ENCODE measurements around the gene LBHD2.

LBHD2 gene

GRCh38 chr14:103091883-103092222 lies 7.8 kb downstream of the LBHD2 start:
- no peak for DNase-seq

GRCh38 chr14:103093856-103094405 lies 9.9 kb downstream of the LBHD2 start:
- DNase-seq: no peak

GRCh38 chr14:103094406-103095209 lies 10.6 kb downstream of the LBHD2 start, which contains the start of gene EXOC3L4:
Gene EXOC3L4, plus strand, starts transcription at chr14:103094725. Its CDS starts 5,495 bp downstream, at chr14:103100220.
- DNase-seq: no peak

- no peak for DNase-seq
Measured at GRCh38 chr14:103095210-103095778, 11.3 kb downstream of the LBHD2 start.

GRCh38 chr14:103096387-103096786 lies 12.4 kb downstream of the LBHD2 start:
- DNase-seq: no peak

- DNase-seq: no peak
Measured at GRCh38 chr14:103097244-103097993, 13.4 kb downstream of the LBHD2 start.

- DNase-seq: no peak
Measured at GRCh38 chr14:103097994-103098957, 14.3 kb downstream of the LBHD2 start.

- DNase-seq: no peak
Measured at GRCh38 chr14:103099081-103099732, 15.2 kb downstream of the LBHD2 start.

GRCh38 chr14:103099733-103100280 lies 15.8 kb downstream of the LBHD2 start:
- DNase-seq: no peak

GRCh38 chr14:103100281-103101121 lies 16.5 kb downstream of the LBHD2 start:
- DNase-seq: peak; percentile 75

GRCh38 chr14:103101257-103101962 lies 17.4 kb downstream of the LBHD2 start:
- DNase-seq: no peak

- no peak for DNase-seq
Measured at GRCh38 chr14:103101963-103102688, 18.1 kb downstream of the LBHD2 start.

- no peak for DNase-seq
Measured at GRCh38 chr14:103102689-103103260, 18.8 kb downstream of the LBHD2 start.

- DNase-seq: peak; percentile 87
Measured at GRCh38 chr14:103103461-103104388, 19.7 kb downstream of the LBHD2 start.

GRCh38 chr14:103104389-103104653 lies 20.3 kb downstream of the LBHD2 start:
- DNase-seq: no peak

- peak; percentile 87 for DNase-seq
Measured at GRCh38 chr14:103104654-103105452, 20.8 kb downstream of the LBHD2 start.

GRCh38 chr14:103105580-103106150 lies 21.7 kb downstream of the LBHD2 start:
- DNase-seq: no peak

All from islet precursor cell (in vitro differentiated cells).